ENCODE data around the gene ZSCAN25.

The ZSCAN25 gene

DNA sequence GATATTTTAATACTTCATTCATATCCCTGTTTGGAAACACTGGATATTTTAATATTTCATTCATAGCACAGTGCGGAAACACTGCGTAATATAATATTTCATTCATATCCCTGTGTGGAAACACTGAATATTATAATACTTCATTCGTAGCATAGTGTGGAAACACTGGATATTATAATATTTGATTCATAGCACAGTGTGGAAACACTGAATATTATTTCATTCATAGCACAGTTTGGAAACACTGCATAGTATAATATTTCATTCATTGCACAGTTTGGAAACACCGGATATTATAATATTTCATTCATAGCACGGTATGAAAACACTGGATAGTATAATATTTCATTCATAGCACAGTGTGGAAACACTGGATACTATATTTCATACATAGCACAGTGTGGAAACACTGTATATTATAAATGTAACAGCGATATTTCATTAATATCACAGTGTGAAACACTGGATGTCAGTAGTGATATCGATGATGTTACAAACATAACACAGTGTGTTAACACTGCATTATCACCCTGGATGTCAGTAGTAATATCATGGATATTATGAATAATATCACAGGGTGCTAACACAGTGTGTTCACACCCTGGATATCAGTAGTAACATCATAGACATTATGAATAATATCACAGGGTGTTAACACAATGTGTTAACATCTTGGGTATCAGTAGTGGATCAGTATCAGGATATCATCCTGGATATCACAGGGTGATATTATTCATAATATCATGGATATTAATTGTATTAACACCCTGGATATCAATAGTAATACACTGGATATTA is 21.6 kb upstream of the ZSCAN25 start:
- Histone ChIP-seq H3K4me3 (ENCODE audit: low read length) (no peak overlapping the region), H3K27me3 (ENCODE audit: control insufficient read depth, insufficient read depth, low read length) (no peaks in the 10 kb centered on the region), H3K4me1 (ENCODE audit: control insufficient read depth, insufficient read depth, low read length) (0 out of 2 replicates have a peak, but pooled peaks cover 1% of the 10 kb centered on the region), H3K27ac (ENCODE audit: low read length) (no peak overlapping the region), H3K36me3 (ENCODE audit: control insufficient read depth, insufficient read depth, low read length) (no peaks in the 10 kb centered on the region), H3K9me3 (ENCODE audit: control insufficient read depth, insufficient read depth, low read length) (no peaks in the 10 kb centered on the region)
- WGBS (ENCODE audit: insufficient coverage, insufficient read length): no CpG with 5 or more reads among the region's 7 CpGs
- DNase-seq (ENCODE audit: low read depth, low spot score): no peak

- no CpG with 5 or more reads among the region's 1 CpG for WGBS (ENCODE audit: insufficient coverage, insufficient read length)
- Histone ChIP-seq H3K9me3 (ENCODE audit: control insufficient read depth, insufficient read depth, low read length) (no peaks in the 10 kb centered on the region), H3K27me3 (ENCODE audit: control insufficient read depth, insufficient read depth, low read length) (no peaks in the 10 kb centered on the region), H3K36me3 (ENCODE audit: control insufficient read depth, insufficient read depth, low read length) (no peaks in the 10 kb centered on the region), H3K4me1 (ENCODE audit: control insufficient read depth, insufficient read depth, low read length) (0 out of 2 replicates have a peak, but pooled peaks cover 1% of the 10 kb centered on the region), H3K27ac (ENCODE audit: low read length) (no peak overlapping the region), H3K4me3 (ENCODE audit: low read length) (no peak overlapping the region)
- DNase-seq (ENCODE audit: low read depth, low spot score): no peak
Observed at GRCh38 chr7:99596408-99596955, 20.3 kb upstream of the ZSCAN25 start.

DNA sequence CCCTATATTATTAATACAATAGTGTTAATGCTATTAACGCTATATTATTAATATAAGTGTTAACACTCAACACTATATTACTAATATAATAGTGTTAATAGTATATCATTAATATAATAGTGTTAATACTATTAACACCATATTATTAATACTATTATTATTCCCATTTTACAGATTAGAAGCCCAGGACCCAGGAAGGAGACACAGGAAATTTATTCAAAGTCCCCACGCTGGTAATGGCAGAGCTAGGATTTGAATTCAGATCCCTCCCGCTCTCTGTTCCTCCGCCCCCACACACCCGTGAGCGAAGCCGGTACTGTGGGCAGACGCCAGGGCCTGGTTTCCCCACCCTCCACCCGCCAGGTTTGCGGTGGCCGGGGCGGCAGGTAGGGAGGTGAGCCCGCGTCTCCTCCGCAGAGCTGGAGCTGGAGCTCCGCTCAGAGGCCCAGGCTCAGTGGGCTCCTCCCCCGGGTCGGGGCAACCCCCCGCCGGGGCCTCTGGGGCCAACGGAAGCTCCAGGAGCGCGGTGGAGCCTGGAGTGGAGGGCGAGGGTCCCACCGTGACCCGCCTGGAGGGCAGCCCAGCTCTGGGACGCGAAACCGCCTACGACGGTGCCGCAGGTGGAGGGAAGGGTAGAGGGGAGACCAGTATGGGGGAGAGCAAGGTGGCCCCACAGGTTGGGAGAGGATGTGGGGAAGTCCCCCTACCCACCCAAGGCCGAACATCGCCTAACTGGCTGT is 18.8 kb upstream of the ZSCAN25 start, which contains the start of gene TMEM225B:
TMEM225B (plus strand) TSS at position 506 of the 740 bp plus-strand sequence. CDS start 6,122 bp downstream, outside the sequence.
- Histone ChIP-seq H3K4me1 (ENCODE audit: control insufficient read depth, insufficient read depth, low read length) (peaks cover 4% of the 10 kb centered on the region; the same call in 1 of the 2 replicates), H3K9me3 (ENCODE audit: control insufficient read depth, insufficient read depth, low read length) (no peaks in the 10 kb centered on the region), H3K36me3 (ENCODE audit: control insufficient read depth, insufficient read depth, low read length) (no peaks in the 10 kb centered on the region), H3K4me3 (ENCODE audit: low read length) (no peak within 1 kb of the TSS), H3K27me3 (ENCODE audit: control insufficient read depth, insufficient read depth, low read length) (no peaks in the 10 kb centered on the region), H3K27ac (ENCODE audit: low read length) (no peak within 1 kb of the TSS)
- no CpG with 5 or more reads among the region's 34 CpGs for WGBS (ENCODE audit: insufficient coverage, insufficient read length)
- no peak for DNase-seq (ENCODE audit: low read depth, low spot score)

DNA sequence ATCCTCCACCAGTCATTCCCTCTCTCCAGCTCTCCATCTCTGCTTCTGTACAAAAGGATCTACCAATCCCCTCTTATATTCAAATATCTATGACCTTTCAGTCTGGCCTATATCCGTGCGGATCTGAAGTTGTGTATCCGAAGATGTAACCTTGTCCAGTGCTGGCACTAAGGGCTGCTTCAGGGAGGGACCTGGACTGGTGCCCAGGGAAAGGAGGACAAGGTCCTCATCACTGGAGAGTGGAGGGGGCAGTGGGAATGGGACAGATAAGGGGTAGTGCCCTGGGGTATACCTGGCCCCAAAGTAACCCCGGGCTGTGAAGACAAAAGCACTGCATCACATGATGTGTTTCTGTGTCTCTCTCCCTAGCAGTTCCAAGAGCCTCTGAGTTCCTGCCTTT is 16.9 kb upstream of the ZSCAN25 start:
- H3K4me1 ChIP-seq (ENCODE audit: control insufficient read depth, insufficient read depth, low read length): peaks cover 4% of the 10 kb centered on the region; the same call in 1 of the 2 replicates
- H3K4me3 ChIP-seq (ENCODE audit: low read length): no peak overlapping the region
- no peaks in the 10 kb centered on the region for H3K36me3 ChIP-seq (ENCODE audit: control insufficient read depth, insufficient read depth, low read length)
- no peak for DNase-seq (ENCODE audit: low read depth, low spot score)
- no peaks in the 10 kb centered on the region for H3K27me3 ChIP-seq (ENCODE audit: control insufficient read depth, insufficient read depth, low read length)
- no peaks in the 10 kb centered on the region for H3K9me3 ChIP-seq (ENCODE audit: control insufficient read depth, insufficient read depth, low read length)
- no peak overlapping the region for H3K27ac ChIP-seq (ENCODE audit: low read length)
- WGBS (ENCODE audit: insufficient coverage, insufficient read length): no CpG with 5 or more reads among the region's 4 CpGs

GRCh38 chr7:99601656-99602310 is 15.0 kb upstream of the ZSCAN25 start:
- Histone ChIP-seq H3K36me3 (ENCODE audit: control insufficient read depth, insufficient read depth, low read length) (no peaks in the 10 kb centered on the region), H3K4me3 (ENCODE audit: low read length) (no peak overlapping the region), H3K27ac (ENCODE audit: low read length) (no peak overlapping the region), H3K4me1 (ENCODE audit: control insufficient read depth, insufficient read depth, low read length) (peaks cover 4% of the 10 kb centered on the region; the same call in 1 of the 2 replicates), H3K9me3 (ENCODE audit: control insufficient read depth, insufficient read depth, low read length) (no peaks in the 10 kb centered on the region), H3K27me3 (ENCODE audit: control insufficient read depth, insufficient read depth, low read length) (no peaks in the 10 kb centered on the region)
- no CpG with 5 or more reads among the region's 7 CpGs for WGBS (ENCODE audit: insufficient coverage, insufficient read length)
- DNase-seq (ENCODE audit: low read depth, low spot score): no peak

DNA sequence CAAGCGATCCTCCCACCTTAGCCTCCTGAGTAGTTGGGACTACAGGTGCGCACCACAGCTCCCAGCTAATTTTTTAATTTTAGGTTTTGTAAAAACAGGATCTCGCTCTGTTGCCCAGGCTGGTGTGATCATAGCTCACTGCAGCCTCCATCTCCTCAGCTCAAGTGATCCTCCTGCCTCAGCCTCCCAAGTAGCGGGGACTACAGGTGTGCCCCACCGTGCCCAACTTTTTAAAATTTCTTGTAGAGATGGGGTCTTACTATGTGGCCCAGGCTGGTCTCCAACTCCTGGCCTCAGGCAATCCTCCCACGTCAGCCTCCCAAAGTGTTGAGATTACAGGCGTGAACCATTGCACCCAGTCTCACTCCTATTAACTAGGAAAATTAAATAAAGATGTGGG is 11.2 kb upstream of the ZSCAN25 start:
- Histone ChIP-seq H3K36me3 (ENCODE audit: control insufficient read depth, insufficient read depth, low read length) (no peaks in the 10 kb centered on the region), H3K27ac (ENCODE audit: low read length) (no peak overlapping the region), H3K27me3 (ENCODE audit: control insufficient read depth, insufficient read depth, low read length) (no peaks in the 10 kb centered on the region), H3K4me3 (ENCODE audit: low read length) (no peak overlapping the region), H3K9me3 (ENCODE audit: control insufficient read depth, insufficient read depth, low read length) (no peaks in the 10 kb centered on the region), H3K4me1 (ENCODE audit: control insufficient read depth, insufficient read depth, low read length) (peaks cover 2% of the 10 kb centered on the region; the same call in 1 of the 2 replicates)
- no CpG with 5 or more reads among the region's 7 CpGs for WGBS (ENCODE audit: insufficient coverage, insufficient read length)
- DNase-seq (ENCODE audit: low read depth, low spot score): no peak

- H3K27ac ChIP-seq (ENCODE audit: low read length): no peak overlapping the region
- no peaks in the 10 kb centered on the region for H3K9me3 ChIP-seq (ENCODE audit: control insufficient read depth, insufficient read depth, low read length)
- H3K36me3 ChIP-seq (ENCODE audit: control insufficient read depth, insufficient read depth, low read length): no peaks in the 10 kb centered on the region
- peaks cover 2% of the 10 kb centered on the region; the same call in 1 of the 2 replicates for H3K4me1 ChIP-seq (ENCODE audit: control insufficient read depth, insufficient read depth, low read length)
- H3K4me3 ChIP-seq (ENCODE audit: low read length): no peak overlapping the region
- no peak for DNase-seq (ENCODE audit: low read depth, low spot score)
- no peaks in the 10 kb centered on the region for H3K27me3 ChIP-seq (ENCODE audit: control insufficient read depth, insufficient read depth, low read length)
- WGBS (ENCODE audit: insufficient coverage, insufficient read length): no CpG with 5 or more reads among the region's 8 CpGs
Observed at GRCh38 chr7:99606531-99606930, 10.2 kb upstream of the ZSCAN25 start.

GRCh38 chr7:99607548-99607947 is 9.2 kb upstream of the ZSCAN25 start:
- H3K36me3 ChIP-seq (ENCODE audit: control insufficient read depth, insufficient read depth, low read length): no peaks in the 10 kb centered on the region
- H3K9me3 ChIP-seq (ENCODE audit: control insufficient read depth, insufficient read depth, low read length): no peaks in the 10 kb centered on the region
- H3K4me1 ChIP-seq (ENCODE audit: control insufficient read depth, insufficient read depth, low read length): no peaks in the 10 kb centered on the region
- WGBS (ENCODE audit: insufficient coverage, insufficient read length): no CpG with 5 or more reads among the region's 9 CpGs
- DNase-seq (ENCODE audit: low read depth, low spot score): no peak
- H3K4me3 ChIP-seq (ENCODE audit: low read length): no peak overlapping the region
- no peaks in the 10 kb centered on the region for H3K27me3 ChIP-seq (ENCODE audit: control insufficient read depth, insufficient read depth, low read length)
- H3K27ac ChIP-seq (ENCODE audit: low read length): no peak overlapping the region

DNA sequence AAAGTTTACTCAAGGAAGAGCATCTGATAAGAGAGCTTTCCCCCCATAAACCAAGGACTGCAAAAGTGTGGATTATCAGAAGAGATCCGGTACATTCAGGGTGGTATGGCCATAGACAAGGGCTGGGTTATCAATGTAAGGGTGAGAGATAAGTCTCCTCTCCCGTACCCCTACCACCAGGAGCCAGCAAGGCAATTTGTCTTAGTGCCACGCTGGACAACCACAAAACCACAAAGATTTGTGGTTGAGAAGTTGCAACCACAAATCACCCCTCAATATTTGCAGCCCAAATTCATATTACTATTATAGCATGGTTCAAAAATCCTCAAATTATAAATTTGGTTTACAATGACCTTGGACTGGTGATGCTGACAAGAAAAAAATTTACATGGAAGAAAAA is 2.3 kb upstream of the ZSCAN25 start:
- H3K27ac ChIP-seq (ENCODE audit: low read length): no peak overlapping the region
- H3K4me1 ChIP-seq (ENCODE audit: control insufficient read depth, insufficient read depth, low read length): no peaks in the 10 kb centered on the region
- no peaks in the 10 kb centered on the region for H3K27me3 ChIP-seq (ENCODE audit: control insufficient read depth, insufficient read depth, low read length)
- no peak for DNase-seq (ENCODE audit: low read depth, low spot score)
- H3K36me3 ChIP-seq (ENCODE audit: control insufficient read depth, insufficient read depth, low read length): 0 out of 2 replicates have a peak, but pooled peaks cover 3% of the 10 kb centered on the region
- no peak overlapping the region for H3K4me3 ChIP-seq (ENCODE audit: low read length)
- WGBS (ENCODE audit: insufficient coverage, insufficient read length): no CpG with 5 or more reads among the region's 3 CpGs
- H3K9me3 ChIP-seq (ENCODE audit: control insufficient read depth, insufficient read depth, low read length): no peaks in the 10 kb centered on the region

- no peak for DNase-seq (ENCODE audit: low read depth, low spot score)
- H3K27me3 ChIP-seq (ENCODE audit: control insufficient read depth, insufficient read depth, low read length): no peaks in the 10 kb centered on the region
- 0 out of 2 replicates have a peak, but pooled peaks cover 8% of the 10 kb centered on the region for H3K36me3 ChIP-seq (ENCODE audit: control insufficient read depth, insufficient read depth, low read length)
- H3K4me1 ChIP-seq (ENCODE audit: control insufficient read depth, insufficient read depth, low read length): no peaks in the 10 kb centered on the region
- H3K27ac ChIP-seq (ENCODE audit: low read length): no peak overlapping the region
- no CpG with 5 or more reads among the region's 5 CpGs for WGBS (ENCODE audit: insufficient coverage, insufficient read length)
- H3K9me3 ChIP-seq (ENCODE audit: control insufficient read depth, insufficient read depth, low read length): no peaks in the 10 kb centered on the region
- H3K4me3 ChIP-seq (ENCODE audit: low read length): no peak overlapping the region; the same call in 1 of the 2 replicates
Observed at GRCh38 chr7:99615989-99616358, 772 bp upstream of the ZSCAN25 start.

All from iPS DF 6.9 (cell line).